GM19023 (cell line): Measurements from ENCODE around the gene TTLL4.
"Not testable (repeated sequence)": the region's sequence is repeated elsewhere in the genome, so short reads cannot be mapped to it uniquely, and the experiment has no call there.

Experiments used
- ATAC-seq: cut with Tn5 transposase; IDR thresholded peaks from one replicate; pipeline ENCODE4 v1.9.1; 2021; ENCODE audit warnings: mild to moderate bottlenecking, moderate library complexity; ENCODE audit not compliant: unreplicated experiment

Gene TTLL4

GRCh38 chr2:218736531-218736930, 25.9 kb downstream of the TTLL4 start:
- no peak for ATAC-seq

DNA sequence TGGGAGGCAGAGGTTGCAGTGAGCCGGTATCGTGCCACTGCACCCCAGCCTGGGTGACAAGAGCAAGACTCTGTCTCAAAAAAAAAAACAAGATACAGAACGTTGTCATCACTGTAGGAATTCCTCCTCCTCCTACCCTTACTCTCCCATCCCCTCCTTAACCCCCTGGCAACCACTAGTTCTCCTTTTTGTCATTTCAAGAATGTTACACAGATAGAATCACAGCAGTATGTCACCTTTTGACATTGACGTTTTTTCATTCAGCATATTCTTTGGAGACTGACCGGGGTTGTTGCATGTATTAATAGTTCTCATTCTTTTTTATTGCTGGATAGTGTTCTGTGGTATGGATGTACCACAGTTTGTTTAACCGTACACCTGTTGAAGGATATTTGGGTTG, 32.4 kb downstream of the TTLL4 start:
- ATAC-seq, result no peak

GRCh38 chr2:218744615-218745014, 34.0 kb downstream of the TTLL4 start:
- no peak for ATAC-seq

GRCh38 chr2:218745160-218745558, 34.5 kb downstream of the TTLL4 start:
- no peak for ATAC-seq

- ATAC-seq, result no peak
These were observed 35.2 kb downstream of the TTLL4 start for GRCh38 chr2:218745559-218746469.

DNA sequence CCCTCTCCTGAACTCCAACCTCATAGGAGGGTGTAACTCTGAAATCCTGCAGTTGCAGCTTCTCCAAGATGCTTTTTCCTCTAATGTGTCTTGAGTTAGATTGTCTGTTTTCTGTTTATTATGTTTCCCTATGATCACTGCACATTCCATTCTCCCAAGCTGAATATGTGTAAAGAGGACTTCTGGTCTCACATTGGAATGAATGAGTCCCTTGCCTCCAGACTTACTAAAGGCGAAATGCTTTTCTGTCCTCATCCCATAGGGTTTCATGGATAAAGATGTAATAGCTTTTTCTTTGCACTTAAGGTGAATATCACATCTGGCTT, 35.8 kb downstream of the TTLL4 start:
- no peak for ATAC-seq

DNA sequence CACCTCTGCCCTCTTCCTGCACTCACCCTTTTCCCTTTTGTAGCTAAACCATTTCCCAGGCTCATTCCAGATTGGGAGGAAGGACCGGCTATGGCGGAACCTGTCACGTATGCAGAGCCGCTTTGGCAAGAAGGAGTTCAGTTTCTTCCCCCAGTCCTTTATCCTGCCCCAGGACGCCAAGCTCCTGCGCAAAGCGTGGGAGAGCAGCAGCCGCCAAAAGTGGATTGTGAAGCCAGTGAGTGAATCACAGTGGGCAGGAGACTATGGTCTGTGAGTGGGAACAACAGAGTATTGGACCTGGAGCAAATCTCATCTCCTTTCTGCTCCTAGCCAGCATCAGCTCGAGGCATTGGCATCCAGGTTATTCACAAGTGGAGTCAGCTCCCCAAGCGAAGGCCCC, 36.3 kb downstream of the TTLL4 start:
- ATAC-seq, result no peak

DNA sequence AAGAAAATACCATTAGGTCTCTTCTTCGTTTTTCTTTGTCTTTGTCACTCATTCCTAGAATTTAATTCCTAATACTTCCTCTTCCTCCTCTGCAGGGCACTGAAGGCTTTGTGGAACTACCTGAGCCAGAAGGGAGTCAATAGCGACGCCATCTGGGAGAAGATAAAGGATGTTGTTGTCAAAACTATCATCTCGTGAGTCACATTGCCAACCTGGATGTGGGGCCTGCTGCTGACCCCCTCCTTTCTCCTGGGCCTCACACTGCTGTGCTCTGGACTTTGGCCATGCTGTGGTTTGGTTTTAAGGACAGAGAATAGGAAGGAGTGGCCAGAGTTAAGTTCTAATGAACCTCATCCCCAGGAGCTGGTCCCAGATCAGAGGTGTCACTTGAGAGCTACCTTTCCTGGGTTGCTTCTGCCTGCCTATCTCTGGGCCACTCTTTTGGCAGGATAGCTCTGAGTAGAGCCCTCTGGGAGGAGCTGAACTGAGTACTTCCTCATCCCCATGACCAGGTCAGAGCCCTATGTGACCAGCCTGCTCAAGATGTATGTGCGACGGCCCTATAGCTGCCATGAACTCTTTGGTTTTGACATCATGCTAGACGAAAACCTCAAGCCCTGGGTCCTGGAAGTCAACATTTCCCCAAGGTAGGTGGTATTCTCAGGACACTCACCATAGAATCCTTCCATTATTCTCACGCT, 38.3 kb downstream of the TTLL4 start:
- no peak for ATAC-seq

DNA sequence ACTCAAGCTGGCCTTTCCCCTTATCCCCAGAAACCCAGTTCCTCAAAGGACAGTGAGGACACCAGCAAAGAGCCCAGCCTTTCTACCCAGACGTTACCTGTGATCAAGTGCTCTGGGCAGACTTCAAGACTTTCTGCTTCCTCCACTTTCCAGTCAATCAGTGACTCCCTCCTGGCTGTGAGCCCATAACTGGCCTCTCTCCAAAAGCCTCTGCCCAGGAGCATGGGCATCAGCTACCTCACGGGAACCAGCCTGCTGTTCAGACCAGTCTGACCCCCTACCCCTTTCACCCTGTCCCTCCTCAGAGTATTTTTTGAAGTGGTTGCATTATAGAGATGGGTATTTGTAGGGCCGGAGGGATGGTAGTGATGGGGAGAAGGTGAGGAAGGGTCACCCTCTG, 43.6 kb downstream of the TTLL4 start:
- no peak for ATAC-seq

DNA sequence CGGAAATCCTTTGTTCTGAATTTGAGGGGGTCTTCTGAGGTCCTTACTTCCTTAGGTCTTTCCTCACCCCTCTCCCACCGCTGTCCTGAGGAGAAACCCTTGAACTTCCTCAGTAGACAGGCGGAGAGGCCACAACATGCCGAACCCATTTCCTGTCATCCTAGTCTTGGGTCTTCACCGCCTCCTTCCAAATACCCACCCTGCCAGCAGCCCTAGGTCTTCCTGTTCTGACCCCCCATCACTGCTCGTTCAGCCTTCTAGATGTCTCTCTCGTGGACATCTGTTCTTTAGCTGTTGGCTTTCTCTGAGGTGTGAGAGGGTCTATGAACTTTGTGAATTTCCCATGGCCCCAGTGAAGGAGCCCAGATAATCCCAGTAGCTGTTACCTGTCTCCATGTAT, 44.1 kb downstream of the TTLL4 start:
- no peak for ATAC-seq

GRCh38 chr2:218755198-218755566, 44.5 kb downstream of the TTLL4 start:
- no peak for ATAC-seq

DNA sequence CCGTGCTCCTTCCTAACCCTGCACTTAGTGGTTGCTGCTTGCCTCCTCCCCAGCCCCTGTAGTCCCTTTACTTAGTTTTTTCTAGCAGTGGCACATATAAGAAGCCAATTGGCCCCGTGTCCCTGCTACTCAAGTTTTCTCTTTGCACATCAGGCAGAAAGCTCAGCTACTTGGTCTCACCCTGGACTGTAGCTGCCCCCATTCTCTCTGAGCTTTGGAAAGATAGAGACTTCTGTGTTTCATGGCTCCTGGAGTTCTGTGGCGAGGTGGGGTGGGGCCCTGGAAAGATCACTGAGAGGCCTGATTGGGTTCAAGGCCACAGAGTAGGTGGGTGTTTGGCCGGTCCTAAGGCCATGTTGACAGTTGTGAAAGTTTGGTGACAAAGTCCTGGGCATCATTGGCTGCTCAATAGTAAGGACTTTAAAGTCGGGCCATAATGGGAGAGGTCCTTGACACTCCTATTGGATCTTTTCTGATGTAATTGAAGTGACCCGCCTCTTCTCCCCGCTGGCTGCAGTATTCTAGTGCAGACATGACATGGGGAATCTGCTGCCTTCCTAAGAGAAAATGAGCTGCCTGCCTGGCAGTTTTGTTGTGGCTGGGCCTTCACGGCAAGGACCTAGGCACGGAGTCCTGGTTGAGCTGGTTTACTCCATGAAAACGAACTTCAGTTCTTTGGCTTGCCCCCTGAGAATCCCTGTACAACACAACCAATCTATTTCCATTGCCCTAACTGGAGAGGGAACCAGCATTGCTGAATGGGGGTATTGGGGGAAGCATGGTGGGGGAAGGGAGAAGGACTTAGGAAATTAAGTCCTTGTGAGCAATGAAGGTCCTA, 45.2 kb downstream of the TTLL4 start:
- no peak for ATAC-seq

GRCh38 chr2:218756599-218757377, 46.2 kb downstream of the TTLL4 start:
- no peak for ATAC-seq

GRCh38 chr2:218761795-218762194, 51.2 kb downstream of the TTLL4 start:
- ATAC-seq, result no peak

GRCh38 chr2:218772759-218773158, 62.1 kb downstream of the TTLL4 start:
- not testable (repeated sequence) for ATAC-seq

GRCh38 chr2:218773881-218774280, 63.2 kb downstream of the TTLL4 start:
- ATAC-seq, result no peak

GRCh38 chr2:218776488-218776887, 65.9 kb downstream of the TTLL4 start:
- no peak for ATAC-seq

DNA sequence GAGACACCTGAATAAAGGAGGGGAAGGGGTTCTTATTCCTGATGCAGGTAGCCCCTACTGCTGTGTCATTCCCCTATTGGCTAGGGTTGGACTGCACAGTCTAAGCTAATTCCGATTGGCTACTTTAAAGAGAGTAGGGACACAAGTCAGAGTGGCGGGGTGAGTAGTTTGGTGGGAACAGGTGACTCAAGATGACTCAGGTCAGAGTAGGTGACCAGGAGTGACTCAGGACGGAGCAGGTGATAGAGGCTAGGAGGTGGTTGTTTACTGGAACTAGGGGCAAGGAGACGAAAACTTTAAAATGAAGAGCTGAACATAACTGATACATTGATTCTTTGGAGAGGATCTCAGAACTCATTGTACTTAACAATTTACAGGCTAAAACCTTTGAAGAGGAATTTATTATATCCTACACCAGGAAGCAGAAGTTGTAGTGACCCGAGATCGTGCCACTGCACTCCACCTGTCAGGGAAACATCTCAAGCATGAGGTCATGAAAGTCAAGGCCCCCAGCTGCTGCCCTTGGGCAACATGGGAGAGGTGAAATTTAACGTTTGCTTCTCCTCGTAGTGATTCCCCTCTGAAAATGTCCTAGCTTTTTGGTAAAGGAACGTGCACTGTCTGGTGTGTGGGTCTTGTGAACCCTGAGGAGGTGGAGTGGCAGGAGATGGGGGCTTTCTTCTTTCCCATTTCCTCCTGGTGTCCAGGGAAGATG, 66.8 kb downstream of the TTLL4 start:
- ATAC-seq, result no peak

DNA sequence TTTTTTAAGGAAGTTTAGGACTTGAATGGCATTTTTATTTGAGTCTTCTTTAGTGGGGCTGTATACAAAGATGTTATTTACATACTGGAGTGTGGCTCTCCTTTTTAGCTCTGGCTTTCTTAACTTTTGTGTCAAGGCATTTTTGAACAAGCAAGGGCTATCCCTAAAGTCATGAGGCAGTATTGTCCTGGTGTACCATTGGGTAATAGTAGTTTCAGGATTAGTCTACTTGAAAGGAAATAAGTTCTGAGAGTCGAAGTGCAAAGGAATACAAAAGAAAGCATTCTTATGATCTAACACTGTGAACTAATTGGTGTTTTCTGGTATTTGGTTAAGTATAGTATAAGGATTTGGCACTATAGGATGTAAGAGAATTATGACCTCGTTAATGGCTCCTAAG, 69.4 kb downstream of the TTLL4 start:
- ATAC-seq, result no peak
